DMS 273 (cell line): ENCODE data around the gene MMAB.
A peak's percentile ranks its signal among the peaks of the same experiment; 100 is the strongest.

Experiments used
- DNase-seq: peaks from one replicate; lab custom pipeline; 2025; ENCODE audit not compliant: unreplicated experiment; lab: John Stamatoyannopoulos, UW

The MMAB gene

GRCh38 chr12:109573029-109573913 is at the start of gene MMAB, which contains the start of gene MVK:
TSS of gene MMAB (minus strand) at chr12:109573504. CDS start at chr12:109573480, 24 bp downstream.
TSS of gene MVK (plus strand) at chr12:109573794. CDS start at chr12:109574823, 1,029 bp downstream.
- DNase-seq: peak; percentile 98

DNA sequence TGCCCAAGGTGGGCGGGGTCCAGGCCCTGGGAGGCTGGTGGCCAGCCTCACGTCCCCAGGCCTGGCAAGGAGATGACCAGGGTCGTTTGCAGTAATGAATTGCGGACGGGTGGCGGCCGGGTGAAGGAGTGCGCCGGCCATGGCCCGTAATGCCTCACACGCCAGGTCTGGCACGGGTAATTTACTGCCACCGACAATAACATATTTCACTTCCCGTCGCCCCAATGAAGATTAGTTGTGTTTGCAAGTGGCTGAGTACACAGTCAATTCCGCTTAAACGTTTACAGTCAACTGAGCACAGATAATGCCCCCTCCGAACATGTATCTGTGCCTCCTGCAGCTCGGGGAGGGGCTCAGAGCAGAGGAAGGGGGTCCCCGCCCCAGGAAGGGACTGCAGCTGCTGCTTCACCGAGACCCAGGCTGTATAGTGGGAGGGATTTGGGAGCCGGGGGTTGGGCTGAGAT is 48.6 kb upstream of the MMAB start:
- DNase-seq: no peak

- DNase-seq: peak; percentile 37
Observed at GRCh38 chr12:109621211-109621694, 47.9 kb upstream of the MMAB start.

- no peak for DNase-seq
Observed at GRCh38 chr12:109619002-109619604, 45.8 kb upstream of the MMAB start.

GRCh38 chr12:109618082-109618481 is 44.8 kb upstream of the MMAB start:
- DNase-seq: no peak

DNA sequence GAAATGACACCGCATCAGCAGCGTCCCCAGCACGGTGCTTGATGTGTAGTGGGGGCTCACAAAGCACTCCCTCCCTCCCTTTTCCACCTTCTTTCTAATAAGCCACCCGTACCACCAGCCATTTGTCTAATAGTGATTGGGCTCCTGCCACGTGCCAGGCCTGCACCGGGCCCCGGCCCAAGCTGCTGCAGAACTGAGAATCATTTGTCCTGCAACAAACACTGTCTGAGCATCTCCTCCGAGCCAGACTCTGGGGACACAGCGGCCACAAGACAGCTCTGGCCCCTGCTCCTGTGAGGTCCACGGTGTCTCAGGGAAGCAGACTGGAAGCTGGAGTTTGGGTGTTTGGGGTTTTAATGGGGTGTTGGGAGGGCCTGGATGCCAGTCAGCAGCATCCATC is 44.2 kb upstream of the MMAB start:
- DNase-seq: no peak

DNA sequence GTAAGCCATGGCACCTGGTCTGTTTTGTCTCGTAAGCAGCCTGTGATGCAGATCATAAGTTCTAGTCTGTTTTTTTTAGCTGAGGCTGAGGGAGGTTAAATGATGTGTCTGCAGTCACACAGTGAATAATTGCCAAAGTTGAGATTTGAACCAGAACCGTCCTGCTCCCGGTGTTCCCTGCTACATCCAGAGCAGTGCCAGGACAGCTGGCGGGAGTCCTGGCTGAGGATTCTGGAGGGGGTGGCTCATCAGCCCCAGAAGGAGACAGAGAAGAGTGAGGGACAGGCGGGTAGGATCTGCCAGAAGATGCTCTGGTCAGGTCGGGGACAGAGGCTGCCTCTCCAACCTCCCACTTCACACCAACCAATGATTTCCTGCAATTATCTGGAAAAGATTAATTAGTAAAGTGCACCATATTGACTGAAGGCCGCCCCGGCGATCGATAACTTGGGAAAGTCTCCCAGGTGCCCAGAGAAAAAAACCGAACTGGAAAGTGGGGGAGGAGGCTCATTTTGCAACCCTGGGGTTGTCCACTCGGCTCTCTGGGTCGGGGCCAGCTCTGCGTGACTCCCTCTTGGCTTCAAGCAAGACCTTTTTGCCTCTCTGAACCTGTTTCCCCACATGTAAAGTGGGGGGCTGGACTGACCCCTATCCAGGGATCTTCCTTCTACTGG is 42.4 kb upstream of the MMAB start:
- DNase-seq: no peak

DNA sequence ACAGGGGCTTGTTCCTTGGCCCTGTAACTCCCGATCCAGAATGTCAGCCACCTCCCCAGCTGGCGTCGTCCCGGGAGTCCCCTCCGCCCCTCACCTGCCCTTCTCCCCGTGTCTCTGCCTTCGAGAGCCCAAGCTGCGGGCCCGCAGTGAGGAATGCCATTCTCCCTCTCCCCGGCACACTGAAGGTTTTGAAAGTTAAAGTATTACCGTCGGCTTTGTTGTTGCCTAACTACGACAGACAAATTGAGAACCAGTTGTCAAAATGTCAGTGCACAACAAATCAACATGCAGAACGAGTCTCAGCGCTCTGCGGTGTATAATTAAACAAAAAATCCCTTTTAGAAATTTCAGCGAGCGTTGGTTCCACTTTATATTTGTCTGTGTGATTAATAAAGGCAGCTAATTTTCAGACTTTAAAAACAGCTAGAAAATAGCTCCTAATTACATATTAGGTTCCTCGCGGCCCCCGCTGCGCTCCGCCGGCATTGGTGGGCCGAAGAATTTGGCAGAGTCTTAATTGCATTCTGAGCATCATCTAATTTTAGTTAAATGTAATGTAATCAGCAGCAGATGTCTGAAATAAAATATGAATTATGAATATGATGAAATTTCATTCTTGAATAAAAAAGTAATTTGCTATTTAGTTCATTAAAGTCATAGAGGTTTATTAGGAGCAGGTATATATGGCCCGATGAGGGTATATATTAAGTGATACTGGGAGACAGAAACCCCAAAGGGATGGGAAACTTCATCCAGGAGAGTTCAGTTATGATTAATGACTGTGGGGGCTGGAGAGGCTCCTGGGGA is 40.5 kb upstream of the MMAB start:
- DNase-seq: no peak

- peak; percentile 48 for DNase-seq
Observed at GRCh38 chr12:109612975-109613502, 39.7 kb upstream of the MMAB start.

GRCh38 chr12:109612003-109612402 is 38.7 kb upstream of the MMAB start:
- no peak for DNase-seq

DNA sequence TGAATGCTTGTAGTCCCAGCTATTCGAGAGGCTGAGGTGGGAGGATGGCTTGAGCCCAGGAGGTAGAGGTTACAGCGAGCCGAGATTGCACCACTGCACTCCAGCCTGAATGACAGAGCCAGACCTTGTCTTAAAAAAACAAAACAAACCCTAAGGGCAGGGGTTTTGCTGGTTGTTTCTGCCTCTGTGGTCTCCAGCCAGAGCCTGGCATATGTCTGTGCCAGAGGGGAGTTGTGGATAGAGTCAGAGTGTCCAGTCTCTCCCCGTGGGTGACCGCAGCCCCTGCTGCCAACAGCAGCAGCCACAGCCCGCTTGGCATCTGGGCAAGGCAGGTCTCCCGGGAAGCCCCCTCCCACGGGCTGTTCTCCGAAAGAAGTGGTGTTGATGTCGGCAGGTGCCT is 37.9 kb upstream of the MMAB start:
- DNase-seq: no peak

DNA sequence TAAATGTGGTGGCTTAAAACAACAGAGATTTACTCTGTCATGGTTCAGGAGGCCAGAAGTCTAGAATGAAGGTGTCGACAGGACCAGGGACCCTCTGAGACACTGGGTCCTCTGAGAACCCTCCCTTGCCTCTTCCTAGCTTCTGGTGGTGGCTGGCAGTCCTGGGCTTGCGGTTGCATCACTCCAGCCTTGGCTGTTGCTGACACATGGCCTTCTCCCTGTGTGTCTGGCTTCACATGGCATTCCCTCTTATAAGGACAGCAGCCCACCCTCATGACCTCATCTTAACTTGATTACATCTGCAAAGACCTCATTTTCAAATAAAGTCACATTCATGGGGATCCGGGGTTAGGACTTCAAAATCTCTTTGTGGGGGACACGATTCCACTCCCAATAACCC is 37.2 kb upstream of the MMAB start:
- no peak for DNase-seq

- no peak for DNase-seq
Observed at GRCh38 chr12:109609342-109609741, 36.0 kb upstream of the MMAB start.

DNA sequence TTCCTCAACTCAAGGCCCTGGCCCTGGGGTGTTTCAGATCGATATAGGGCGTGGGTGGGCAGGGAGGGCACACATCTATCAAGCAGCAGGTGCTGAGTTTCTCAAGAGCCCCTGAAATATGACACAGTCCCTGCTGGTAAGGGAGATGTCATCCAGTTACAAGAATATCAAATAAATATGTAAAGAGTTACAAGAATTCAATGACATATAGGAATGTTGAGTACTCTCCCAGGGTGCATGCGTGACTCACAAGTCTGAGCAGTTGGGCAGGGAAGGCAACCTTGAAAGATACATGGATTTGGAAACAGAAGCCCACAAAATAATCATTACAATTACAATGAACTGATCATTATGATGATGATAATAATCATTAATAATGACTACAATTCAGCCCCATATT is 35.5 kb upstream of the MMAB start:
- no peak for DNase-seq

DNA sequence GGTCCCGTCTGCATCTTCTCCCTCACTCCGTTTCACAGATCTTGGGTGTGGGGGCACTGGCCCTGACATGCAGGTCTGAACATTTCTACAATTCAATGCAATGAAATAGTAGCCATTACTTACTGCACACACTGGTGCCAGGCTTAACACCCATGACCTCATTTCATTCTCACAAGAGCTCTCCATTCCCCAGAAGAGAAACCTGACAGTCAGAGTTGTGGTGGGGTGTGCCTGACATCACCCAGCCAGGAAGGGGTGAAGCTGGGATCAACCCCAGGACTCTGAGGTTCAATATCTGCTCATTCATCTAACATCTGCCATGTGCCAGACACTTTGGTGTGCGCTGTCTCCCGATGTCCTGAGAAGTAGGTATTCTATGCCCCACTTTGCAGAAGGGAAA is 35.0 kb upstream of the MMAB start:
- DNase-seq: no peak

GRCh38 chr12:109607618-109608017 is 34.3 kb upstream of the MMAB start:
- DNase-seq: peak; percentile 18

DNA sequence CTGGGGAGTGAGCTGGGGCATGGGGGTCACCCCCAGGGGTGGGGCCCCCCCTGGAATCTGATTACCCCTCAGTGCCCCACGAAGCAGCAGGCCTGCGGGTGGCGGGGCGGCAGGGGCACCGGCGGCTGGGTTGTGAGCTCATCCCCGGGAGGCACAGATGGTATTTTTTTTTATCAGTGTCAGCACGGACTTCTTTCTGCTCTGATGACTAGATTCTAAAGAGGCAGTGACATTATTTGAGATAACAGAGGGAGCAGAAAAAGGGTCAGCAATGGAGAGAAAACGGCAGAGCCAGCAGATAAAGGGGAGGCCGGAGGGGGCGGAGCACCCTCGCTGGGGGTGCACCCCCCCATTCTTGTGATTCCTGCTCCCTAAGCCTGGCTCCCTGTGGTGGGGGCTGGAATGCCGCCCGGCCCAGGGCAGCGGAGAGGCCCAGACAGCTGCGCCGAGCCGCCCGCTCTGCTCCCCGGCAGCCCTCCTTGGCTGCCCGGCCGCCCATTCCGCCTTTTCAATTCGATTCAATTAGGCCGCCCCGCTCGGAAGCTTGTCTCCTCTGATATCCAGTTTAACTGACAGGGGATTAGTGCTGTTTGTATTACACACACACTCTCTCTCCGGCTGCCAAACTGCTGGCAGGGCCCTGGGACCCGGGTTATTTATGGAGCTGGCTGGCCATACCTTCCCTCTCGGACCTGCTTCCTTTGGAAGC is 33.2 kb upstream of the MMAB start:
- DNase-seq: peak; percentile 92

DNA sequence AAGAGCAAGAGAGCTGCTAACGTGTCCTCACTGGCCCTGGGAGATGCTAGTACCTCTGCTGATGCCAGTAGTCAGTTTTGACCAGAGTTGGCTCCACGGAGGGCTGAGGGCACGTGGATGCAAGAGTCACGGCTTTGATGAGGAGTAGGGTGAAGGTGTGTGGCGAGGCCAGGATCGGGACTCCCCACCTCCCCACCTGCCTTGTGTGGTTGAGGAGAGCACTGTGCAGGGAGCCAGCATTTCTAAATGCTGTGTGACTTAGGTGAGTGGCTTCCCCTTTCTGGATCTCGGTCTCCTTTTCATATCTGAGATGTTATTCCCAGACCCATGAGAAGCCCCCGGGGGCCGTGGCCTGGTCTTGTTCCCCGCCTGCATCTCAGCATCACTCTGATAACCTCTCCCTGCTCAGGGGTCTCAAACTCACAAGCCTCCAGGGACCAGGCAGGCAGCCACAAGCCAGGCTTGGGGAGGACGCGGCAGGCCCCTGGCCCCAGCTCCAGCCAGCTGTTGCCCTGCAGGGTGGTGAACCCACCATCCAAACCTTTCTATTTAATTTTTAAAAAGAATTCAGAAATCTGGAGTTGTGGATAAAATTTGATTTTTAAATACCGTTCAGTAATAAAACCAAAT is 32.4 kb upstream of the MMAB start:
- DNase-seq: peak; percentile 32

DNA sequence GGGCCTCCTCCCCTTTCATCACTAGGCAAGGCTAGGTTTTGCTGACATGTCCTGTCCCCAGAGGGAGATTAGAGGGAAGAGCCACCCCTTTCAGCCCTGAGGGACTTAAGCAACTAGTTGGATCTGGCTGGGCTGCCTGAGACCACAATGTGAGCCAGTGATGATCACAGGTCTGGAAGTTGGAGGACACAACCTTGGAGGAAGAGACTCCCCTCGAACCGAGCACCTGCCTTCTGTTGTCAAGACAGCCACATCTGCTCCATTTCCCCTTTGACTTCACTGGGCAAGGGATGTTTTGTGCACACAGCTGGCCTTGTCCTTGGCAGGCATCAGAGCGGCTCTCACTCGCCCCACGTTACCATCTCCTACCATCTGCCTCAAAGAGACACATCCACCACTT is 31.7 kb upstream of the MMAB start:
- peak; percentile 78 for DNase-seq
